ENCODE data around the gene PODN.

DNA sequence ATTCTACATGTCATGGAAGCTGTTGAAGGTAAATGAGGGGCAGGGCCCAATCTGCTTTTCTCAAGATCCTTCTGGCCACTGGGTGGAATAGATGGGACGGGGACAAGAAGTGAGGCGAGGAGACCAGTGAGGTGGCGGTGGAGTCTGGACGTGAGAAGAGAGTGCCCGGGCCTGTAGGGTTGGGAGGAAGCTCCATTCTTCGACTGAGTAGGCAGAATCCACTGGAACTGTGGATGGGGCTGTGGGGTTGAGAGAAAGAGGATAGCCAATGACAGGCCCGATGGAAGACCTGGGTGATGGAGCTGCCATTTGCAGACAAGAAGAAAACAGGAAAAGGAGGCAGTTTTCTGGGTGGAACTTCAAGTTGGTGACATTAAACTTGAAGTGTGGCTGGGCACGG is 70.2 kb downstream of the PODN start:
- no peak for TF ChIP-seq POLR2A (IDR thresholded peaks at IDR 0.05; ENCODE audit: low read depth, low read length)
- TF ChIP-seq MAFK (IDR thresholded peaks at IDR 0.05; ENCODE audit: low read depth, low read length), result no peak
- TF ChIP-seq MAZ (IDR thresholded peaks at IDR 0.05; ENCODE audit: borderline replicate concordance, low read depth, low read length), result no peak
- TF ChIP-seq, protein P1, sequence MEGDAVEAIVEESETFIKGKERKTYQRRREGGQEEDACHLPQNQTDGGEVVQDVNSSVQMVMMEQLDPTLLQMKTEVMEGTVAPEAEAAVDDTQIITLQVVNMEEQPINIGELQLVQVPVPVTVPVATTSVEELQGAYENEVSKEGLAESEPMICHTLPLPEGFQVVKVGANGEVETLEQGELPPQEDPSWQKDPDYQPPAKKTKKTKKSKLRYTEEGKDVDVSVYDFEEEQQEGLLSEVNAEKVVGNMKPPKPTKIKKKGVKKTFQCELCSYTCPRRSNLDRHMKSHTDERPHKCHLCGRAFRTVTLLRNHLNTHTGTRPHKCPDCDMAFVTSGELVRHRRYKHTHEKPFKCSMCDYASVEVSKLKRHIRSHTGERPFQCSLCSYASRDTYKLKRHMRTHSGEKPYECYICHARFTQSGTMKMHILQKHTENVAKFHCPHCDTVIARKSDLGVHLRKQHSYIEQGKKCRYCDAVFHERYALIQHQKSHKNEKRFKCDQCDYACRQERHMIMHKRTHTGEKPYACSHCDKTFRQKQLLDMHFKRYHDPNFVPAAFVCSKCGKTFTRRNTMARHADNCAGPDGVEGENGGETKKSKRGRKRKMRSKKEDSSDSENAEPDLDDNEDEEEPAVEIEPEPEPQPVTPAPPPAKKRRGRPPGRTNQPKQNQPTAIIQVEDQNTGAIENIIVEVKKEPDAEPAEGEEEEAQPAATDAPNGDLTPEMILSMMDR (conservative IDR thresholded peaks at IDR 0.05; ENCODE audit: low read depth, low read length), result no peak
- no peak for TF ChIP-seq RCOR1 (IDR thresholded peaks at IDR 0.05; ENCODE audit: insufficient replicate concordance, low read length)
